ENCODE data around the gene PNPLA8. TPM values are rescaled to one million over a fixed set of nuclear protein-coding genes. Genes with fewer than 3 reads are reported as not detected.

PNPLA8 gene
- total RNA-seq, 1 experiment from 2014 or later = 19.5 TPM

DNA sequence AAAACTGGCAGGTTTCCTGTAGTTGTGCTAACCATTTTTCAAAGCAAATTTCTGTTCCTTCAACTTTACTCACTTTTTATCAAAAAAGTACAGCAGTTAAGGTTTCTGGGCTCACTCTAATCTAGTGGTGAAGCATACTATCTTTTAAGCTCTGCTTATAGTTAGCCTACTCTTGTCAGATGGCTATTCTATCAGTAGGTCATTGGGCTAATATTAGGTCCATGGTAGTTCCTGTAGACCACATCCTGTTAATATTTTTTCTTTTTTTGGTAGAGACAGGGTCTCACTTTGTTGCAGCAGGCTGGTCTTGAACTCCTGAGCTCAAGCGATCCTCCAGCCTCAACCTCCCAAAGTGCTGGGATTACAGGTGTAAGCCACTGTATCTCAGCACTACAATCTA, 41.8 kb downstream of the PNPLA8 start:
- DNase-seq (no peak), ATAC-seq (no peak)
- H2AFZ ChIP-seq (ENCODE audit: low read length) = no peak overlapping the region
- TF ChIP-seq EZH2 (IDR thresholded peaks at IDR 0.05; ENCODE audit: low read length, unreplicated experiment) (no peak), EZH2phosphoT487 (IDR thresholded peaks at IDR 0.05; ENCODE audit: borderline replicate concordance, low read length) (no peak)
- TF ChIP-seq, protein P1, sequence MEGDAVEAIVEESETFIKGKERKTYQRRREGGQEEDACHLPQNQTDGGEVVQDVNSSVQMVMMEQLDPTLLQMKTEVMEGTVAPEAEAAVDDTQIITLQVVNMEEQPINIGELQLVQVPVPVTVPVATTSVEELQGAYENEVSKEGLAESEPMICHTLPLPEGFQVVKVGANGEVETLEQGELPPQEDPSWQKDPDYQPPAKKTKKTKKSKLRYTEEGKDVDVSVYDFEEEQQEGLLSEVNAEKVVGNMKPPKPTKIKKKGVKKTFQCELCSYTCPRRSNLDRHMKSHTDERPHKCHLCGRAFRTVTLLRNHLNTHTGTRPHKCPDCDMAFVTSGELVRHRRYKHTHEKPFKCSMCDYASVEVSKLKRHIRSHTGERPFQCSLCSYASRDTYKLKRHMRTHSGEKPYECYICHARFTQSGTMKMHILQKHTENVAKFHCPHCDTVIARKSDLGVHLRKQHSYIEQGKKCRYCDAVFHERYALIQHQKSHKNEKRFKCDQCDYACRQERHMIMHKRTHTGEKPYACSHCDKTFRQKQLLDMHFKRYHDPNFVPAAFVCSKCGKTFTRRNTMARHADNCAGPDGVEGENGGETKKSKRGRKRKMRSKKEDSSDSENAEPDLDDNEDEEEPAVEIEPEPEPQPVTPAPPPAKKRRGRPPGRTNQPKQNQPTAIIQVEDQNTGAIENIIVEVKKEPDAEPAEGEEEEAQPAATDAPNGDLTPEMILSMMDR (conservative IDR thresholded peaks at IDR 0.05; ENCODE audit: low read depth, low read length) = no peak
- ChIA-PET POLR2A (ENCODE audit: unreplicated experiment) (no interaction called here), CTCF (no interaction called here)
- intact Hi-C loops (cut with micrococcal nuclease) = no loop called here
- H3K9me2 ChIP-seq (replicated peaks; ENCODE audit: low read length) = no peaks in the 10 kb centered on the region
- no peaks in the 10 kb centered on the region for H3K9me3 ChIP-seq (ENCODE audit: low read length)
- no TSS peak for BruUV-seq (replicated peaks)
- no peak overlapping the region for H3K9ac ChIP-seq (ENCODE audit: low read length)
- H3K4me2 ChIP-seq (ENCODE audit: low read length) = no peak overlapping the region
- no peak overlapping the region for H3K4me3 ChIP-seq (ENCODE audit: low read length)
- no peaks in the 10 kb centered on the region for H4K20me1 ChIP-seq (ENCODE audit: low read length)
- H3F3A ChIP-seq (ENCODE audit: low read length, unreplicated experiment) = no peaks in the 10 kb centered on the region
- no peaks in the 10 kb centered on the region for H3K27me3 ChIP-seq (ENCODE audit: low read length)
- H3K27ac ChIP-seq (ENCODE audit: low read length) = no peak overlapping the region
- no peaks in the 10 kb centered on the region for H3K79me2 ChIP-seq (ENCODE audit: low read length)
- no peaks in the 10 kb centered on the region for H3K4me1 ChIP-seq (ENCODE audit: insufficient read depth, low read length)
- H3K36me3 ChIP-seq (ENCODE audit: low read depth, low read length) = peaks cover 5% of the 10 kb centered on the region; the same call in 1 of the 2 replicates

DNA sequence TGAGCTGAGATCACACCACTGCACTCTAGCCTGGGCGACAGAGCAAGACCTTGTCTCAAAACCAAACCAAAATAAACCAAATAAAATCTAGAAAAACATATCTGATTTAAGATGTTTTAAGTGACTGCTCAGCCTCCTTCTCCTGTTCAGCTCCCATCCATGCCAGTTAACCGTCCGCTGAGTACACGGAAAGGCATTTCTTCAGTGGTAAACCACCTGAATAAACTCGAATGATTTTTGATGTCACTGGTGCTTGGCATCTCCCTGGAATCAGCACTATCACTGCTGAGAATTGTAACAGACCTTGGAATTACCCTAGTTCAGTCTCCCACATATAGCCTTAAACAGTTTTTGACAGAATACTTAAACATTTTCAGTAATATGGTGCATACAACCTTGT, 45.6 kb downstream of the PNPLA8 start:
- Histone ChIP-seq H3K79me2 (ENCODE audit: low read length) (no peaks in the 10 kb centered on the region), H3K4me1 (ENCODE audit: insufficient read depth, low read length) (no peaks in the 10 kb centered on the region), H2AFZ (ENCODE audit: low read length) (no peak overlapping the region), H3K36me3 (ENCODE audit: low read depth, low read length) (peaks cover 5% of the 10 kb centered on the region; the same call in 1 of the 2 replicates), H3K9ac (ENCODE audit: low read length) (no peak overlapping the region), H3F3A (ENCODE audit: low read length, unreplicated experiment) (no peaks in the 10 kb centered on the region), H3K9me3 (ENCODE audit: low read length) (no peaks in the 10 kb centered on the region), H3K4me3 (ENCODE audit: low read length) (no peak overlapping the region), H4K20me1 (ENCODE audit: low read length) (no peaks in the 10 kb centered on the region), H3K9me2 (replicated peaks; ENCODE audit: low read length) (no peaks in the 10 kb centered on the region), H3K27ac (ENCODE audit: low read length) (no peak overlapping the region), H3K27me3 (ENCODE audit: low read length) (no peaks in the 10 kb centered on the region), H3K4me2 (ENCODE audit: low read length) (no peak overlapping the region)
- ATAC-seq (no peak), DNase-seq (no peak)
- ChIA-PET CTCF (no interaction called here), POLR2A (ENCODE audit: unreplicated experiment) (no interaction called here)
- BruUV-seq (replicated peaks) = no TSS peak
- TF ChIP-seq EZH2 (IDR thresholded peaks at IDR 0.05; ENCODE audit: low read length, unreplicated experiment) = no peak
- intact Hi-C loops (cut with micrococcal nuclease) = no loop called here

DNA sequence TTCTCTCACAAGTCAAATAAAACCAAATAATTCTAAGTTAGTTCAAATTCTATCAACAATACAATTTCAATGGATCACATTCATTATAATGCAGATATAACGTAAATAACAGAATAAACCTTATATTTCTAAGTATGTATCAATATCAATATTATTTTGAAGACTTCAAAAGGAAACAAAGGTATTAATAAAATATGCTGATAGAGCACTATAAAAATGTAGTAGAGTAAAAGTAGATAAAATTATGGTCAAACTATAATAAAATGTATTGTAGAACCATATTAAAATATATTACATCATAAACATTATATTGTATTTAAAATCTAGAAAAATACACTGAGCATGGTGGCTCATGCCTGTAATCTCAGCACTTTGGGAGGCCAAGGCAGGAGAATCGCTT, 46.2 kb downstream of the PNPLA8 start:
- ChIA-PET POLR2A (ENCODE audit: unreplicated experiment) (no interaction called here), CTCF (no interaction called here)
- no TSS peak for BruUV-seq (replicated peaks)
- intact Hi-C loops (cut with micrococcal nuclease) = no loop called here
- Histone ChIP-seq H3K4me1 (ENCODE audit: insufficient read depth, low read length) (no peaks in the 10 kb centered on the region), H2AFZ (ENCODE audit: low read length) (no peak overlapping the region), H3K4me3 (ENCODE audit: low read length) (no peak overlapping the region), H3K9ac (ENCODE audit: low read length) (no peak overlapping the region), H3K9me3 (ENCODE audit: low read length) (no peaks in the 10 kb centered on the region), H3K27ac (ENCODE audit: low read length) (no peak overlapping the region), H3K27me3 (ENCODE audit: low read length) (no peaks in the 10 kb centered on the region), H3K36me3 (ENCODE audit: low read depth, low read length) (peaks cover 5% of the 10 kb centered on the region; the same call in 1 of the 2 replicates), H3F3A (ENCODE audit: low read length, unreplicated experiment) (no peaks in the 10 kb centered on the region), H3K4me2 (ENCODE audit: low read length) (no peak overlapping the region), H3K79me2 (ENCODE audit: low read length) (no peaks in the 10 kb centered on the region), H4K20me1 (ENCODE audit: low read length) (no peaks in the 10 kb centered on the region), H3K9me2 (replicated peaks; ENCODE audit: low read length) (no peaks in the 10 kb centered on the region)
- TF ChIP-seq, protein P1 (conservative IDR thresholded peaks at IDR 0.05; ENCODE audit: low read depth, low read length) = no peak
- TF ChIP-seq EZH2phosphoT487 (IDR thresholded peaks at IDR 0.05; ENCODE audit: borderline replicate concordance, low read length) (no peak), EZH2 (IDR thresholded peaks at IDR 0.05; ENCODE audit: low read length, unreplicated experiment) (no peak)
- DNase-seq (no peak), ATAC-seq (no peak)
